Testis (tissue), 2 donors: ENCODE results near the gene LRFN4.

ENCODE experiments used
- POLR2A ChIP-seq: fragments of 450-650 bp; IDR thresholded peaks from one replicate; pipeline ENCODE4 v1.6.1; 2017; ENCODE audit warnings: antibody characterized with exemption, mild to moderate bottlenecking, moderate library complexity
- TF ChIP-seq, protein P1 (sequence below), 3 experiments: fragments of 450-650 bp in 2 of 3; fragments of 200-600 bp in 1 of 3; sonication (generic) in 1 of 3; IDR thresholded peaks; one replicate each; pipeline ENCODE4 v1.5.1; 2016 to 2019; ENCODE audit warnings: antibody characterized with exemption in 3 of 3, mild to moderate bottlenecking in 2 of 3, moderate library complexity in 1 of 3

DNA sequence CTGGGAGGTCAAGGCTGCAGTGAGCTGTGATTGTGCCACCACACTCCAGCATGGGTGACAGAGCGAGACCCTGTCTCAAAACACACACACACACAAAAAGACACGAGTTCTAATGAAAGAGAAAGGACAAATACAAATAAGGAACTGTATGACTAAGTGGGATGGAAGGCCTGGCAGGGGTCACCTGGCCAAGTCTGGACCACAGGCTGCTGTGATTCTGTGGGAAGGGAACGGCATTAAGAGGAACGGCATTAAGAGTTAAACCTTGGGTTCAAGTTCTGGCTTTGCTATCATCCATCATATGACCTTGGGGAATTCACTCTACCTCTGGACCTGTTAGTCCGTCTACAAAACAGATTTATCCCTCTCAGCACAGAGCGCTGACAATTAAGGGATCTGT, 47.7 kb downstream of the LRFN4 start:
- TF ChIP-seq, protein P1, sequence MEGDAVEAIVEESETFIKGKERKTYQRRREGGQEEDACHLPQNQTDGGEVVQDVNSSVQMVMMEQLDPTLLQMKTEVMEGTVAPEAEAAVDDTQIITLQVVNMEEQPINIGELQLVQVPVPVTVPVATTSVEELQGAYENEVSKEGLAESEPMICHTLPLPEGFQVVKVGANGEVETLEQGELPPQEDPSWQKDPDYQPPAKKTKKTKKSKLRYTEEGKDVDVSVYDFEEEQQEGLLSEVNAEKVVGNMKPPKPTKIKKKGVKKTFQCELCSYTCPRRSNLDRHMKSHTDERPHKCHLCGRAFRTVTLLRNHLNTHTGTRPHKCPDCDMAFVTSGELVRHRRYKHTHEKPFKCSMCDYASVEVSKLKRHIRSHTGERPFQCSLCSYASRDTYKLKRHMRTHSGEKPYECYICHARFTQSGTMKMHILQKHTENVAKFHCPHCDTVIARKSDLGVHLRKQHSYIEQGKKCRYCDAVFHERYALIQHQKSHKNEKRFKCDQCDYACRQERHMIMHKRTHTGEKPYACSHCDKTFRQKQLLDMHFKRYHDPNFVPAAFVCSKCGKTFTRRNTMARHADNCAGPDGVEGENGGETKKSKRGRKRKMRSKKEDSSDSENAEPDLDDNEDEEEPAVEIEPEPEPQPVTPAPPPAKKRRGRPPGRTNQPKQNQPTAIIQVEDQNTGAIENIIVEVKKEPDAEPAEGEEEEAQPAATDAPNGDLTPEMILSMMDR (IDR thresholded peaks at IDR 0.05), result no peak
- TF ChIP-seq POLR2A, result no peak
